Suppressor macrophage treated with lipopolysaccharide for 1 hour (primary cell): ENCODE data around the gene PLEKHG2.
"Not testable (repeated sequence)": the region's sequence is repeated elsewhere in the genome, so short reads cannot be mapped to it uniquely, and the experiment has no call there.

Experiments
- DNase-seq, 3 donors: peaks; one replicate each; pipeline ENCODE4 v3.0.0-alpha.2; 2020 to 2022

Gene PLEKHG2

GRCh38 chr19:39446365-39447084 is 34.1 kb downstream of the PLEKHG2 start:
- no peak for DNase-seq

GRCh38 chr19:39448271-39448670 is 35.8 kb downstream of the PLEKHG2 start:
- peak; percentile 47 to 60 (median 54) for DNase-seq

- no peak for DNase-seq
These were observed 36.8 kb downstream of the PLEKHG2 start for GRCh38 chr19:39449116-39449797.

GRCh38 chr19:39451257-39451656 is 38.8 kb downstream of the PLEKHG2 start:
- DNase-seq: not testable (repeated sequence)

DNA sequence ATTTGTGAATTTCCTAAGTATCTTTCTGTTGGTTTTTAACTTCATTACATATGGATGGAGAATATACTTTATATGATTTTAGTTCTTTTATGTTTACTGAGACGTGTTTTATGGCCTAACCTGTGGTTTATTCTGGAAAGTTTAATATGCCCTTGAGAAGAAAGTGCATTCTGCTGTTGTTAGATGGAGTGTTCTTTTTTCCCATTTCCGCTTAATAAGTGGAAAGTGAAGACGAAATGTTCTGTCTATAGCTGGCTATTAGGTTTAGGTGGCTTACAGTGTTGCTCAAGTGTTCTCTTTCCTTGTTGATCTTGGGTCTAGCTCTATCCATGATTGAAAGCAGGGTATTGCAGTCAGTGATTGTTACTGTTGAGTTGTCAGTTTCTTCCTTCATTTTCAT is 50.9 kb downstream of the PLEKHG2 start:
- no peak for DNase-seq

GRCh38 chr19:39465956-39466747 is 53.7 kb downstream of the PLEKHG2 start:
- no peak for DNase-seq

GRCh38 chr19:39467941-39468340 is 55.5 kb downstream of the PLEKHG2 start:
- DNase-seq: no peak

- no peak for DNase-seq
These were observed 56.6 kb downstream of the PLEKHG2 start for GRCh38 chr19:39469036-39469435.

DNA sequence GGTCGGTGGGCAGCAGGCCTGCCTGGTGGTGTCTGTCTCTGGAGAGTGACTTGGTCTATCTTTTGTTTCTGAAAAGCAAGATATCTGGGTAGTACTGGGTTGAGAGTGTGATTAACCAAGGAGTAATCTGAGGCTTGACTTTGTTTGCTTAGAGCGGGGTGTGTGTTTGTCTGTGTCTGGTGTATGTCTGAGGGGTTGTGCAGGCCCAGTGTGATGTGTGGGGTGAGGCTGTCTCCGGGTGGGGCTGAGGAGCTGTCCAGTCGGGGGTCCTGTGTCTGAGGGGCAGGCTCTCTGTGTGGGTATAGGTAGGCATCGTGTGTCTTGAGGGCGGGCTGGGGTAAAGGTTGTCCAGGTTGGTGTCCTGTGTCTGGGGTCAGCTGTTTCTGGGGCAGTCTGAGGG is 57.1 kb downstream of the PLEKHG2 start:
- DNase-seq: no peak

DNA sequence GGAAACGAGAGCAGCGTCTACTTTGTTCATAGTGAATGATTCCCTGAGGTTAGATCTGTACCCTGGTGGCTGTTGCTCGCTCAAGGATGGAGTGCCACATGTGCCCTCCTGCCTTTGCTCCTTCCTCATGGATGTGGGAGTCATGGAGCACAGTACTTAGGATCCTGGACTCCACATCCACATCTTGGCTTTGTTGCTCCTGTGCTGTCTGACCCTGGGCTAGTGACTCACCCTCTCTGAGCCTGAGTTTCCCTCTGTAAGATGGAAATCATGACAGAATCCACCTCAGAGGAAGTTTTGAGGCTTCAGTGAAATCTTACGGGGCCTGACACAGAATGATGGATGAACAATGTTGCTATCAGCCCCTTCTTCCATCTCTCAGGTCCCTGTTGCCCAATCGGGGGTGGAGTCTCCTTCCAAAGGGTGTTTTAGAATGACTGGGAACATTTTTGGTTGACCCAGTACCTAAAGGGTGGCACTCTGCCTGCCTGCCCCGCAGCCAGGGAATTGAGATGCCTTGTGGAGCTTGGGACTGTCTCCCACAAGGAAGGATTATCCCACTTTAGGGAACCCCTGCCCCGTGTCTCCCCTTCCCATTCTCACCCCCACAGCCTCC is 58.4 kb downstream of the PLEKHG2 start:
- no peak for DNase-seq

DNA sequence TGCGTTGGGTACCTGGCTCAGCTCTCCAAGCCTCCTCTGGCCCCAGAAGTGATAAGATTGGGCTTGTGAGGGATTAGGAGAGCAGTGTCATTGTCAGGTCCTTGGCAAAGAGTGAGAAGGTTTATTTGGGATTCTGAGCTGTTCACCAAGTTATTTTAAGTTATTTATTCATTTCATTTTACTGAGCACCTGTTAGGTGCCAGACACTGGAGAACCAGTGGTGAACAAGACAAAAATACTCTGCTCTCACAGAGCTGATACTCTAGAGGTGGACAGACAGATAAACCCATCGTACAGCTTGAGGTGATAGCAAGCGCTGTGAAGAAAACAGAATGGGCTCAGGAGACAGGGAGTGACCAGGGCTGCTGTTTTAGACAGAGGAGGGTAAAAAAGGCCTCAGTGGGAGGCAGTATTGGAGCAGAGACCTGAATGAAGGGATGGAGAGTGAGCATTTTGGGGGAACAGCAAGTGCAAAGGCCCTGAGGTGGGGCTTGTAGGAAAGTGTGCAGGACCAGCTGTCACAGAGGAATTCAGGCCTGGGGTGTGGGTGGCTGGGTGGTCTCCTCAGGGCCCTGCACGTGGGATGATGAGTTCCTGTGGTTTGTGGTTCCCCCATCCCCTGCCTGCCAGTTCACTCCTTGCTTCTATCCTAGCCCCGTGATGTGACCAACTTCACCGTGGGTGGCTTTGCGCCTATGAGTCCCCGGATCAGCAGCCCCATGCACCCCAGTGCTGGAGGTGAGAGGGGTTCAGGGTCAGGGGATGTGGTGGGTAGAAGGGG is 59.5 kb downstream of the PLEKHG2 start:
- DNase-seq: no peak

DNA sequence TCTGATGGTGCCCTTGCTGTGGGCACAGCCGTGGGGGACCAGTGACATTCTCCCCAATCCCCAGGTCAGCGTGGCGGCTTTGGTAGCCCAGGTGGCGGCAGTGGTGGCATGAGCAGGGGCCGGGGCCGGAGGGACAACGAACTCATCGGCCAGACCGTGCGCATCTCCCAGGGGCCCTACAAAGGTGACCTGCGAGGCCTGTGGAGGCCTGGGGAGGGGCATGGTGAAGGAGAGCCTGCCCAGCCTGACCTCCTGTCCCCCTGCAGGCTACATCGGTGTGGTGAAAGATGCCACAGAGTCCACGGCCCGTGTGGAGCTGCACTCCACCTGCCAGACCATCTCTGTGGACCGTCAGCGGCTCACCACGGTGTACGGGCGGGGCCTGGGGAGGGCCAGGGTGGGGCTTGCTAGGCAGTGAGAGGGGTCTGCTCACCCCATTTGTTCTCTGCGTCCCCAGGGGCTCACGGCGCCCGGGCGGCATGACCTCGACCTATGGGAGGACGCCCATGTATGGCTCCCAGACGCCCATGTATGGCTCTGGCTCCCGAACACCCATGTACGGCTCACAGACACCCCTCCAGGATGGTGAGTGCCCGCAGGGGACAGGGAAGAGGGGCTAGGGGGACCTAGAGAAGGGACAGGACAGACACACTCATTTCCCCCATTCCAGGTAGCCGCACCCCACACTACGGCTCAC is 60.4 kb downstream of the PLEKHG2 start:
- no peak for DNase-seq

DNA sequence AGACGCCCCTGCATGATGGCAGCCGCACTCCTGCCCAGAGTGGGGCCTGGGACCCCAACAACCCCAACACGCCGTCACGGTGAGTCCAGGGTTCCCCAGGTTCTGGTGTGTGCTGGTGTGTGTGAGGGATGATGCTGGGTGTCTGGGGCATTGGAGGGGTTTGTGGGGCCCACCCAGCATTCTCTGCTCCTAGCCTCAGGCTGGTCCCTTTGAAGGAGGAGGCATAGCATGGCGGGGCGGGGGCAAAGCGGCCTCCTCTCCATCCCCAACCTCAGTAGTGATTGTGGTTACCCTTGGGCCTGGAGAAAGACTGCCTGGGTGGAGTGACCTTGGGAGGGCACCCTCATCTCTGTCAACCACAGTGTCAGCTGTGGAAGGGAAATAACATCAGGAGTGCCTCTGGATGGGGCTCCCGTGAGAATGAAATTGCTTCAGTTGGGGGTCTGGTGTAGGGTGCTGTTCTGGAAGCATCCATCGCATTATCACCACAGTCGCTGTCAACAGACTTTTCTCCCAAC is 61.0 kb downstream of the PLEKHG2 start:
- no peak for DNase-seq

GRCh38 chr19:39474139-39474620 is 61.7 kb downstream of the PLEKHG2 start:
- peak; percentile 55 to 80 (median 64) for DNase-seq

GRCh38 chr19:39475748-39476147 is 63.3 kb downstream of the PLEKHG2 start:
- no peak for DNase-seq
